Activated T-cell treated with anti-CD3 and anti-CD28 coated beads, Interleukin-2, amount 50 U/mL, for 4 hours (primary cell): ENCODE data around the gene REPS2. TPM values are rescaled to one million over a fixed set of nuclear protein-coding genes. Genes with fewer than 3 reads are reported as not detected.

ENCODE experiments used
- ATAC-seq, 2 donors: fragments of 200-7000 bp; cut with Tn5 transposase; one replicate each; pipeline ENCODE4 v1.10.0; 2021
- DNase-seq: peaks from one replicate; pipeline ENCODE4 v3.0.0-alpha.2; 2020
- H3K27me3 Mint-ChIP-seq: one replicate; pipeline ENCODE4 v1.8.0; 2021; ENCODE audit warnings: low read depth, mixed read lengths
- H3K36me3 Mint-ChIP-seq: one replicate; pipeline ENCODE4 v1.8.0; 2022; ENCODE audit warnings: mixed read lengths; ENCODE audit not compliant: insufficient read depth
- H3K4me1 Mint-ChIP-seq: one replicate; pipeline ENCODE4 v1.8.0; 2021; ENCODE audit warnings: low read depth, mixed read lengths
- H3K4me3 Mint-ChIP-seq: one replicate; pipeline ENCODE4 v1.8.0; 2021; ENCODE audit warnings: mild to moderate bottlenecking, moderate library complexity, mixed read lengths
- H3K9me3 Mint-ChIP-seq: one replicate; pipeline ENCODE4 v1.8.0; 2021; ENCODE audit warnings: mixed read lengths
- total RNA-seq, 3 donors: library from RNA; stranded (reverse); gene quantifications; one replicate each; pipeline ENCODE4 v1.2.1, GENCODE V29; 2021

Gene REPS2
- total RNA-seq: under 1 TPM in 2 of 3 donors, not detected in 1; 0.03 to 0.05 TPM

DNA sequence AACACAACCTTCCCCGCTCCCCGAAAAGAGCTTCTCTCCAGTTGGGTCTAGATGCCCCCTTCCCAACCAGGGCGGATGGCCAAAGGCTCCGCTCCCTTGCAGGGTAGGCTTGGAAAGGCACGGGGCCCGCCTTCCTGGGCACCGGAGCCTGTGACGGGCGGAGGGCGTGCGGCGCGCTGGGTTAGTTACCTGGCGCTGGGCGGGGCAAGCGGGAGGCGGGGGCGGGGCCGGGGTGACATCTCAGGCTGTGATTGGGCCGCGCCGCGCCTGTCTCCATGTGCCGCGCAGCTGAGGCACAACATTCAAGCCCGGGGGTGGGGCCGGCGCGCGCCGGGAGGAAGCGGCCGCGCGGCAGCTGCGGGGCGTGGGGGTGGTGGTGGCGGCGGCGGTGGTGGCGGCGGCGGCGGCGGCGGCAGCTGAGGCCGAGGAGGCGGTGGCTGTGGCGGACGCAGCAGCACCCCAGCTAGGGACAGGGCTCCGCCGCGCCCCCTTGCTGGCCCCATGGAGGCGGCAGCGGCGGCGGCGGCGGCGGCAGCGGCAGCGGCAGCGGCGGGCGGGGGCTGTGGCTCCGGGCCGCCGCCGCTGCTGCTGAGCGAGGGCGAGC, at the start of gene REPS2:
REPS2 (plus strand) TSS at position 298 of the 604 bp plus-strand sequence; CDS start at position 502, 204 bp downstream.
- Mint-ChIP-seq H3K36me3 (no peaks in the 10 kb centered on the region), H3K27me3 (no peaks in the 10 kb centered on the region), H3K4me3 (peak within 1 kb of the TSS; percentile 80), H3K9me3 (no peaks in the 10 kb centered on the region), H3K4me1 (peaks cover 5% of the 10 kb centered on the region)
- ATAC-seq: peak; percentile 96
- DNase-seq: peak; percentile 73

DNA sequence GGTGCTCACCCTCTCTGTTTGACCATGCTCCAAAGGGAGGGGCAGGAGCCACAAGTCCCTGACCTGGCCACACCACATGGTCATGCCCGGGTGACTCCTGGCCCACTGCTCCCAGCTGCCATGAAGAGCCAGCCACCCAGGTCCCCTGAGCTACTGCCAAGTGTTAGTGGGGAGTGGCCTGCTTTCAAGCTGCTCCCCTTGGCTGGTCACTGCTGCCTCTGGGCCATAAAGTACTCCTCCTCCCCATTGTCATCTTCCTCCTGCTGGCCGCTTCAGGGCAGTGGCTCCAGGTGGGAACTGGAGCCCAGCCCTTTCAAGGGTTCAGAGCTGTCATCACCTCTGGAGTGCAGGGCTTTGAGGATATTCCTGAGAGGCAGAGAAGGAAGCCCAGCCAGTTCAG, 49.0 kb upstream of the REPS2 start:
- H3K9me3 Mint-ChIP-seq: no peaks in the 10 kb centered on the region
- DNase-seq: no peak
- no peaks in the 10 kb centered on the region for H3K4me1 Mint-ChIP-seq
- peaks cover 2% of the 10 kb centered on the region for H3K27me3 Mint-ChIP-seq
- no peaks in the 10 kb centered on the region for H3K36me3 Mint-ChIP-seq
- H3K4me3 Mint-ChIP-seq: no peak overlapping the region
- ATAC-seq: no peak

- H3K4me3 Mint-ChIP-seq: no peak overlapping the region
- H3K4me1 Mint-ChIP-seq: no peaks in the 10 kb centered on the region
- peaks cover 7% of the 10 kb centered on the region for H3K27me3 Mint-ChIP-seq
- no peak for ATAC-seq
- H3K9me3 Mint-ChIP-seq: no peaks in the 10 kb centered on the region
- no peaks in the 10 kb centered on the region for H3K36me3 Mint-ChIP-seq
- DNase-seq: no peak
Observed at GRCh38 chrX:16903274-16904022, 43.0 kb upstream of the REPS2 start.

DNA sequence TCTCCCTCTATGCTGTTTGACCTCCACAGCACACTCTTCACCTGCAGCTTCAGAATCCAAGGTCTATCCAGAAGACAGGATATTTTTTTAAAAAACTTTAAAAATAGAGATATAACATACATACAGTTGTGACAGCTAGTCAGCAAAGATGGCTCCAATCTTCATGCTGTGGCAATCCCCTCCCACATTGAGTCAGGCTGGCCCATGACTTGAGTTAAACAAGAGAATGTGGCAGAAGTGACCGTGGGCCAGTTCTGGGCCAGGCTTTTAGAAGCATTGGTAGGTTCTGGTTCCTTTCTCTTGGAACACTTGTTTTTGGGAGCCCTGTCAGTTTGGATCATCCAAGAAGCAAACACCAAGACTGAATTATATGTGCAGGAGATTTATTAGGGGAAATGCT, 36.1 kb upstream of the REPS2 start:
- no peaks in the 10 kb centered on the region for H3K4me1 Mint-ChIP-seq
- no peaks in the 10 kb centered on the region for H3K36me3 Mint-ChIP-seq
- no peaks in the 10 kb centered on the region for H3K9me3 Mint-ChIP-seq
- no peaks in the 10 kb centered on the region for H3K27me3 Mint-ChIP-seq
- ATAC-seq (no peak), DNase-seq (no peak)
- H3K4me3 Mint-ChIP-seq: no peak overlapping the region

DNA sequence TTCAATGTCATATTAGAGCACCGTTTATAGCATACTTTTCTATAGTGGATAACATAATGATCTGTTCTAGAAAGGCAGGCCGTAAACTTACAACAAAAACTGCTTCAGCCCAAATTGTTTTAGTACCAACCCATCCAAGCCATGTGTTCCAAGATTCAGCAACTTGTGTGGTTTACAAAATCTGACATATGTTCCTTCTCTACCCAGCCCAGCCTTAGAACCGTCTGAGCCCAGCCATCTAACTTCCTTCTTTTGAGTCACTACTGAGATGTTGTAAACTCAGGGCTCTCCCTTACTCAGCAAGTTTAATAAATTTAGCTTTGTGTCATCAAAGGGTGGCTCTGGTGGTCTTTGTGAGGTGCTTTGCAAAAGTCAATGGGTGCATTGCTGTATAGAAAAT, 32.4 kb upstream of the REPS2 start:
- Mint-ChIP-seq H3K4me3 (no peak overlapping the region), H3K9me3 (no peaks in the 10 kb centered on the region), H3K36me3 (no peaks in the 10 kb centered on the region), H3K4me1 (no peaks in the 10 kb centered on the region), H3K27me3 (peaks cover 3% of the 10 kb centered on the region)
- DNase-seq (no peak), ATAC-seq (no peak)

- Mint-ChIP-seq H3K9me3 (no peaks in the 10 kb centered on the region), H3K27me3 (peaks cover 6% of the 10 kb centered on the region), H3K36me3 (no peaks in the 10 kb centered on the region), H3K4me1 (no peaks in the 10 kb centered on the region), H3K4me3 (no peak overlapping the region)
- DNase-seq (no peak), ATAC-seq (no peak)
Observed at GRCh38 chrX:16916561-16916960, 29.9 kb upstream of the REPS2 start.

- no peak for DNase-seq
- Mint-ChIP-seq H3K4me1 (no peaks in the 10 kb centered on the region), H3K27me3 (peaks cover 7% of the 10 kb centered on the region), H3K9me3 (no peaks in the 10 kb centered on the region), H3K36me3 (no peaks in the 10 kb centered on the region), H3K4me3 (no peak overlapping the region)
- no peak for ATAC-seq
Observed at GRCh38 chrX:16917120-16917519, 29.3 kb upstream of the REPS2 start.

DNA sequence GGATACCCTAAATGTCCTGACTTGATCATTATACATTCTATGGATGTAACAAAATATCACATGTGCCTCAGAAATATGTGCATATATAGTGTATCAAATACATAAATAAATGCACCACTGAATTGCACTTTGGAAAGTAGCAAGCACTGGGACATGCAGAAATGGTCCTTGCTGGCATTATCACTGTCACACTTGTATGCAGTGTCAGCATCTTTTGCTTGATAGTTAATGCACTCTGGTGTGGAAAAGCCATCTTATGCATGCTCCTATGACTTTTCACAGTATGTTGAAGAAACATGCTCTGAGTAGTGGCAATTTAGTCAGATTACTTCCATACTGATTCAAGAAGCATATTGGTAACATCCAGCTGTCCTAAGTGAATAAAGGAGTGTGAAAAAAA, 27.5 kb upstream of the REPS2 start:
- no peaks in the 10 kb centered on the region for H3K36me3 Mint-ChIP-seq
- no peaks in the 10 kb centered on the region for H3K9me3 Mint-ChIP-seq
- ATAC-seq (no peak), DNase-seq (no peak)
- H3K27me3 Mint-ChIP-seq: peaks cover 8% of the 10 kb centered on the region
- H3K4me3 Mint-ChIP-seq: no peak overlapping the region
- H3K4me1 Mint-ChIP-seq: no peaks in the 10 kb centered on the region

- Mint-ChIP-seq H3K9me3 (no peaks in the 10 kb centered on the region), H3K36me3 (no peaks in the 10 kb centered on the region), H3K4me1 (no peaks in the 10 kb centered on the region), H3K27me3 (peaks cover 8% of the 10 kb centered on the region), H3K4me3 (no peak overlapping the region)
- DNase-seq: no peak
- ATAC-seq: no peak
Observed at GRCh38 chrX:16920075-16920474, 26.4 kb upstream of the REPS2 start.

DNA sequence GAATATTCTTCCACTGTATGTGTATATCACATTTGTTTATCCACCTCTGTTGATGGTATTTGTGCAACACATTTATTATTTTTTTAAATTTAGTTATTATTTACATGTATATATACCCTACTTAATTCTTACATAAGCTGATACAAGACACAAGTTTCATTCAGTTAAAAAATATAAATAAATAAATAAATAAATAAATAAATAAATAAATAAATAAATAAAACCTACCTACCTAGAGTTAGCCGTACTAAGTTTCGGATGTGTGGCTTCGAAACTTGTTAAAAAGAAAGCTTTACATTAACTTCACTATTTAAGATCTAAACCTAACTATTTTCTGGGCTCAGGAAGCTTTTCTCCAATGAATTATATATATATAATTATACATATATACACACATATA, 23.3 kb upstream of the REPS2 start:
- no peak for ATAC-seq
- Mint-ChIP-seq H3K27me3 (peaks cover 11% of the 10 kb centered on the region), H3K36me3 (no peaks in the 10 kb centered on the region), H3K9me3 (no peaks in the 10 kb centered on the region), H3K4me1 (no peaks in the 10 kb centered on the region), H3K4me3 (no peak overlapping the region)
- DNase-seq: no peak

DNA sequence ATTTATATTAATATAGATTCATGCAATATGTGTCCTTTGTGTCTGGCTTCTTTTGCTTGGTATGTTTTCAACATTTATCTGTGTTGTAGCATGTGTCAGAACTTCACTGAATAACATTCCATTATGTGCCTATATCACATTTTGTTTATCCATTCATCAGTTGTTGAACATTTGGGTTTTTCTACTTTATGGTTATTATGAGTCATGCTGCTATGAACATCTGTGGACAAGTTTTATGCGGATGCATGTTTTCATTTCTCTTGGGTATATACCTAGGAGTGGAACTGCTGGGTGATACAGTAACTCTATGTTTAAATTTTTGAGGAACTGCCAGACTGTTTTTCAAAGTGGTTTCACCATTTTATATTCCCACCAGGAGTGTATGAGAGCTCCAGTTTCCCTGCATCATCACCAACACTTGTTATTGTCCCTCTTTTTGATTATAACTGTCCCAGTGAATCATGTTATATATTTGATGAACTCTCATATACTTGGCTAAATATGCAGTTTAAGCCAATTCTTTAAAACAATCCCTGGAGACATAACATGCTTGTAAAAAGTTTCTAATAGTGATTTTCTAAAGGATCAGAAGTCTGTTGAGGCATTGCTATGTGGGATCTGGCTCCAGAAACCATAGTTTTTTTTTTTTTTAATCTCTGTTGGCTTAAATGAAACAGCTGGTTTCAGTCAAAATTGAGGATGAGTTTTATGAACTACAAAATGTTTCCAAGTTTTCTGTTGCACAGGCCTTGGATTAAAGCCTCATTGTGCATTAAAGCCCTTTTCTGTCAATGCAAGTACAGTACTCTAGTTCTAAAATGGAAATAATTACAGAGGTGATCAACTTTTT, 21.6 kb upstream of the REPS2 start:
- Mint-ChIP-seq H3K4me1 (no peaks in the 10 kb centered on the region), H3K9me3 (no peaks in the 10 kb centered on the region), H3K36me3 (no peaks in the 10 kb centered on the region), H3K4me3 (no peak overlapping the region), H3K27me3 (peaks cover 5% of the 10 kb centered on the region)
- DNase-seq (no peak), ATAC-seq (no peak)

DNA sequence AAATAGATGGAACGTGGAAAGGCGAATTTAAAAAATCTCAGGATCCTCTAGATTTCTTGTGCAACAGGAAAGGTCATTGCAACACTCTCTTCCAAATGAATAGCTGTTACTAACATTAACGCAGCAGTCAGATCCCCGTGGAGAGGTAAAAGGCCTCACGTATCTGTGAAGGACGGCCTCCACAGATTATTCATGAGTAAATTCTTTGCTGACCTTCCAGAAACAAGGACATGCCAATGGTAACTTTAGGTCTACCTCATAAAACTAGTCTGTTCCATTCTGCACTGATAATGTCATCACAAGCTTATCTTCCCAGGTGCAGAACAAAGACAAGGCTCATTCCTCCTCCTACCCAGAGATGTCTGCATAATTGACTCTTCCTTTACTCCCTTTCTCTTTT, 16.1 kb upstream of the REPS2 start:
- ATAC-seq (no peak), DNase-seq (no peak)
- Mint-ChIP-seq H3K4me3 (no peak overlapping the region), H3K9me3 (no peaks in the 10 kb centered on the region), H3K36me3 (no peaks in the 10 kb centered on the region), H3K27me3 (peaks cover 3% of the 10 kb centered on the region), H3K4me1 (peaks cover 2% of the 10 kb centered on the region)

GRCh38 chrX:16931371-16931770, 15.1 kb upstream of the REPS2 start:
- peaks cover 2% of the 10 kb centered on the region for H3K4me1 Mint-ChIP-seq
- no peaks in the 10 kb centered on the region for H3K9me3 Mint-ChIP-seq
- H3K4me3 Mint-ChIP-seq: no peak overlapping the region
- ATAC-seq (no peak), DNase-seq (no peak)
- H3K27me3 Mint-ChIP-seq: peaks cover 3% of the 10 kb centered on the region
- H3K36me3 Mint-ChIP-seq: no peaks in the 10 kb centered on the region

GRCh38 chrX:16931855-16932575, 14.4 kb upstream of the REPS2 start:
- peaks cover 2% of the 10 kb centered on the region for H3K4me1 Mint-ChIP-seq
- peaks cover 5% of the 10 kb centered on the region for H3K27me3 Mint-ChIP-seq
- no peaks in the 10 kb centered on the region for H3K9me3 Mint-ChIP-seq
- no peak overlapping the region for H3K4me3 Mint-ChIP-seq
- no peaks in the 10 kb centered on the region for H3K36me3 Mint-ChIP-seq
- ATAC-seq: peak; percentile 32 to 57
- no peak for DNase-seq
